HG02763 (cell line): ENCODE data around the gene CIC.

Source experiments
- ATAC-seq: cut with Tn5 transposase; IDR thresholded peaks from one replicate; pipeline ENCODE4 v1.9.1; 2021; ENCODE audit warnings: mild to moderate bottlenecking, moderate library complexity; ENCODE audit not compliant: unreplicated experiment

CIC gene

DNA sequence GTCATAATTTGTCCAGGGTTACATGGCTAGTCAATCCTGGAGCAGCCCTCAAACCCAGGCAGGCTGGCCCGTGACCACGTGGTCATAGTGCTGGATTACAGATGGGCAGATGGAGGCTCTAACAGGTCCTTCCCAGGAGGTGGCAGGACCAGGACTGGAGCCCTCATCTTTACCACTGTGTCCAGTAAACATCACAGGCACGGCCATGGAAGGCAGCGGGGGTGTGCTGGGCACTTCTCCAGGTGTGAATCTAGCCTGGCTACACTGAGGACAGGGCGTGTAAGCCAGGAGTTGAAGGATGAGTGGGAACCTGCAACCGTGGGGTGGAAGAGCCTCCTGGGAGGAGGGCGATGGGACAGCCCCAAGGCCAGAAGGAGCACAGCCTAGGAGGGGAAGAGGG is 6.1 kb downstream of the CIC start:
- ATAC-seq: no peak

- no peak for ATAC-seq
Observed at GRCh38 chr19:42275517-42275916, 6.5 kb downstream of the CIC start.

GRCh38 chr19:42276284-42276683 is 7.2 kb downstream of the CIC start:
- ATAC-seq: no peak

- ATAC-seq: no peak
Observed at GRCh38 chr19:42276821-42277220, 7.8 kb downstream of the CIC start.

- ATAC-seq: no peak
Observed at GRCh38 chr19:42277821-42278451, 8.9 kb downstream of the CIC start.

DNA sequence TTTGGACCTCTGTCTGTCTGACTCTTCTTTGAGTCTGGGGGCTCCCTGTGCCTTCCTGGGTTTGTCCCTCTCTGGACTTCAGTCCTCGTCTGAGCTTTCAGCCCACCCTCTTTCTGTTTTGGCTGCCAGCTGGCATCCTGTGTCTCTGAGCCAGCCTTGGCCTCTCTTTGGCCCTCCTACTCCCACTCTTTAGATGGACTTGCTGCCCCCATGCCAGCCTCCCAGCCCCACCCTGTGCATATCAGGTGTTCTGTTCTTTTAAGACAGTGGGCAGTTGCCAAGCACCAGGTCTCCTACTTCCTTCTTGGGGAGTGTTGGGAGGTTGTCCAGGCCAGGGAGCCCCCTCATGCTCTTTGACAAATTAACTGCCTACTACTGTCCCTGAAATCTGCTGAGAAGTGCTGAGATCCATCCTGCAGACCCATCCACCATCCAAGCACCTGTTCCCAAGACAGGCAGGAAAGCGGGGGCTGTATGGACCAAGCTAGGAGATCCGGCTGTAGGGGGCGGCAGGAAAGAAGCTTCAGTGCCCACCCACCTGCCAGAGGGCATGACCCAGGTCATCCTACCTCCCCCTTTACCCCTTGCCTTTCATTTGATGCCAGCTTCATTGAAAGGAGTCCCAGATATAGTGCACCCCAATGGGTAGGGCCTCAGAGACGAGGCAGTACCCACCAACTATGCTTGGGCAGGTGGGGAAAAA is 9.6 kb downstream of the CIC start:
- no peak for ATAC-seq

- no peak for ATAC-seq
Observed at GRCh38 chr19:42279155-42279901, 10.3 kb downstream of the CIC start.

- peak; percentile 28 for ATAC-seq
Observed at GRCh38 chr19:42279902-42280814, 11.1 kb downstream of the CIC start.

DNA sequence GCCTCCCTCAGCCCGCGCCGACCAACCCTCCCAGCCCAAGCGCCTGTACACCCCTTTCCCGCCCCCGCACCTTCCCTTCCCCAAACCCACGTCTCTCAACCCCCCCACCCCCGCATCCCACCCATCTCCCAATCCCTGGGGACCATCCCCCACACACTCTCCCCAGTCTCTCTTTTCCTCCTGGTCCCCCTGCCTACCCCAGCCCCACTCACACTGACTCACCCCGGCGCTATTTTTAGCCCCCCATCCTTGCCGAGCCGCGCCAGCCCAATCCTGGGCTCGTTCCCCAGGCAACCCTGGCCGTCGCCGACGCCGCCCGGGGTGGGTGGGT is 11.7 kb downstream of the CIC start:
- no peak for ATAC-seq

DNA sequence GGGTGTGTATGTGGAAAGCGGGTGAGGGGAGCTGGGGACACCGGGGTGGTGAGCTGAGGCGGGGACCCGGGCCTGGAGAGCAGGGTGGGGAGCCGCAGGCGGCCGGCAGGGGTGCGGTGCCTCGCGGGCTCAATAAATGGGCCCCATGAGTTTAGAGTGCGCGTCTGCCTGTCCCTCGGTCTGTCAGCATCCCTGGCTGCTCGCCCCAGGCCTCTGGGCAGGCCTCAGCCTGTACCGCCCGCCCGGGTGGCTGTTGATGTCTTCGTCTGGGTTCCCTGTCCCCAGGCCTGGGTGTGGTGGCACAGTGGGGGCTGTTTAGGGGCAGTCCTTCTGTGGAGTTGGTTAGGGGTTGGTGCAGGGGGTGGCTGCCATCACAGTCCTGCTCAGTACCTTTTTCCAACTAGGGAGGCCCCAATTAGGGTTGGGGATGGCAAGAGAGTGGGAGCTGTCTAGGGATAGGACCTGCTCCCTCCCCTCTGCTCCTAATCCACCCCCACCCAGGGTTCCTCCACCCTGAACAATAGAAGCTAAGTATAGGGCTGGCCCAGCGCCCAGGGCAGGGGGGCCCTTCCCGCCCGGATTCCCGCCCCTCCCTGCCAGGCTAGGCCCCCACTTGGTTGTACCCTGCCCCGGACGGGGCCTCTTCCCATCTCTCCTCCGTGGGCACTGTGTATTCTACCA is 12.2 kb downstream of the CIC start:
- no peak for ATAC-seq

DNA sequence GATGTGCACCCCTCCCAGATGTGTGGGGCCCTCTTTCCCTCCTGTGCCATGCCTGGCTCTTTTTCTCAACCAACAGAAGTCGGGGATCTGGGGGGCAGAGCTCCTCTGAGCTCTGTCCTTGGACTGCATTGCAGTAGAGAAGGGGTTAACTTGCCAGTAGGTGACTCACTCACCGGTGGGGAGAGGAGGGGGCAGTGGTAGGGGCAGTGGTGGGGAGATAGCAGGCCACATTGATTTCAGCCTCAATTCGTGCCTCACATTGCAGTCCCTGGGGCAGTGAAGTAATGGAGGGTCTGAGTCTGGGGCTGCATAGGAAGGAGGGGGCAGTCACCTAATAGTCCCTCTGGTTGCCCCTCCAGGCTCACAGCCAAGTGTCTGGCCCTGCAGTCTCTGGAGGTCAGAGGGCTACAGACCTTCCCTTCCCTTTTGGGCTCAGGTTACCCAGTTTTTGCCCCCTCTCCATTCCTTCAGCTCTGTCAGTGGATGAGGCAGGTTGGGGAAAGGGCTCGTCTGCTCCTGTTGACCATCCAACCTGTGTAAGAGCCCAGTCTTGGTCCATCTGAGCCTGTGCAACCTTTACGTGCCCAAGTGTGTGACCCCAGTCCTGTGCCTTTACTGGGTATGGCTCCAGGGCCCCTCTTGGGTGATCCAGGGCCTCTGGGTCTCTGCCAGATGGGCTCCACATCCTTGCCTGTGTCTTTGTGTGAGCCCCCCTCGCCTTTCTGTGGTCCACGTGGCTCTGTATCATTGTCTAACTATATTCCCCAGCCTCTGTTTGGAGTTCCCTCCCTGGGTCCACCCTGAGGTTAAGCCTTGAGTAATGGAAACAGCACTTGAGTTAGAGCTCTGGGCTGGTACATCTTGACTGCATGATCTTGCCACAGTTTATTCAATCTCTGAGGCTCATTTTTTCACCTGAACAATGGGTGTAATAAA is 13.0 kb downstream of the CIC start:
- no peak for ATAC-seq

DNA sequence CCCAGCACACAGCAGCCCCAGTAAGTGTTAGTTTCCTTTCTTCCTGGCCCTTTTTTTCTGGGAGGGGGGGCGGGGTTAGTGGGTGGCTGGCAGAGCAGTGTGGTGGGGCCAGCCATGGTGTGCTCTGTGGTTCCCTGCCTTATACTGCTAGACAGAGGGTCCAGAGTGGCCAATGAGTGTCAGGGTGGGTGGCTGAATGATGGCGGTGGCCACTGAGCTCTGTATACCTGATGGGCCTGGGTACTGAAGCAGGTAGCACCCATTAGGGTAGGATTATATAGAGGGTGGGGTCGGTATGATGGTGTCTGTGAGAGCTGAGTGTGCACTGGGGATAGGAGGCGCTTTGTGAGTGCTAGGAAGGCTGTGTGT is 13.8 kb downstream of the CIC start:
- ATAC-seq: no peak

DNA sequence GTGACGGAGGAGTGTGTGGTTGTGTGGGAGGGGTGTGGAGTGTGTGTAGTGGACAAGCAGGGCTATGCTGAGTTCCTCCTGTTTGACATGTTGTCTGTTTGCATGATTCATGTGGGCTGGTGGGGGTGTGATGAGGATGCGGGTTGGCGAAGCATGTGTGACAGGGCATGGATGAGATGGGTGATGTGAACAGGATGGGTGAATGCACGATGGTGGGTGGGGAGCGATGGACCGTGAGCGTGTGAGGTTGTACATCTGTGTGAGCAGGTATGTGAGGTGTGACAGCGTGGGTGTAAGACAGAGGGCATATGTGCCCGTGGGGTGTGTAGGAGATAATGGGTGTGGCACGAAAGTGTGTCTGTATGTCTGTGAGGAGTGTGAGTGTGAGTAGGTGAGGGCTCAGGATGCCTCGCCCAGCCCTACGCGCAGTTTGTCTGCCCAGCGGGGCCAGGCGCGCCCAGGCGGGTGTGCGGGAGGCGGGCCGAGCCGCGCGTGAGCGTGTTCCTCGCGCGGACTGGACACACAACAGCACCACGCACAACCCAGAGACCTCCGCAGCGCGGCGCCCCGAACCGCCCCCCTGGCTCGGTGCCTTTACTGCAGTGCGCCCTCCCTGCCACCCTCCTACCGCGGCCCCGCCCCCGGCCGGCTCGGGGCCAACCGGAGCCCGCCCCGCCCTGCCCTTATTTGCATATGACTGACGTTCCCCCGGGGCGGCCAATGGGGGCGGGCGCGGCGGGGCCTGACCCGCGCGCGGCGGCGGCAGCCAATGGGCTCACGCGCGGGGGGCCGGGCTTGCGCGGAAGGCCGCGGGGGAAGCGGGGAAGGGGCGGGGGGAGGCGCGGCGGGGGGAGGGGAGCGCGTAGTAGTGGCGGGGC is 14.4 kb downstream of the CIC start:
- ATAC-seq: peak; percentile 49

DNA sequence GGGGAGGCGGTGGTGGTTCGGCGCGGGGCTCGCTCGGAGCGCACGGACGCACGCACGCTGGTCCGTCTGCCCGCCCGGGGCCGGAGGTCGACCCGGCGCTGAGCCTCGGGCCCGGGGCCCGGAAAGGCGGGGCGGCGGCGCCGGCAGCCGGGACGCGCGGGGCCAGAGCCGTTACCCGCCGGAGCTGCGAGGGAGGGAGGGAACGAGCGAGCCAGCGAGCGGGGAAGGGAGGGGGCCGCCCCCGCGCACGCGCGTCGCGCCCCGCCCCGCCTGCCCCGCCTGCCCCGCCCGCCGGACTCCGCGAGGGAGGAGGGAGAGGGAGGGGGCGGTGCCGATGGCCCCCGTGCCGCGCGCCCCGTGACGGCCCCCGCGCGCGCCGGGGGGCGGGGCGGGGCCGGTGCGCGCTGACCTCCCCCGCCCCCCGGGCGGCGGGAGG is 15.0 kb downstream of the CIC start:
- ATAC-seq: peak; percentile 41

GRCh38 chr19:42284591-42285341 is 15.7 kb downstream of the CIC start:
- ATAC-seq: no peak

DNA sequence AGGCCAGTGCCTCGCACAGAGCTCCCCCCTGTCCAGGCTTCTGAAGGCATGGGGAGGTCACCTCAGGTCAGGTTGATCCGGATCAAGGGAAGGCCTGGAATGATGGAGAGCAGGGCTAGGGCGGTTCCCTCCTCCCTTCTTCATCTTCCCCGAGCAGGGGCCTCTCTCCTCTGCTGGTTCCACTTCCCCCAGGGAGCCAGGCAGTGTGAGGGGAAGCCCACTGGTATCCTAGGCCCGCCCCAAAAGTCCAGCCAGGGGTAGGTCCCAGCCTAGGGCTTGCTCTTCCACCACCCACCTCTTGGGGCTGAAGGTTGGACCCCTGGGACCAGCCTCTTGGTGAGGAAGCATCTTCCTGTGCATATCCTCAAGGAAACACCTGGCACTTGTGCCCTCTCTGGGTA is 16.5 kb downstream of the CIC start:
- ATAC-seq: no peak

DNA sequence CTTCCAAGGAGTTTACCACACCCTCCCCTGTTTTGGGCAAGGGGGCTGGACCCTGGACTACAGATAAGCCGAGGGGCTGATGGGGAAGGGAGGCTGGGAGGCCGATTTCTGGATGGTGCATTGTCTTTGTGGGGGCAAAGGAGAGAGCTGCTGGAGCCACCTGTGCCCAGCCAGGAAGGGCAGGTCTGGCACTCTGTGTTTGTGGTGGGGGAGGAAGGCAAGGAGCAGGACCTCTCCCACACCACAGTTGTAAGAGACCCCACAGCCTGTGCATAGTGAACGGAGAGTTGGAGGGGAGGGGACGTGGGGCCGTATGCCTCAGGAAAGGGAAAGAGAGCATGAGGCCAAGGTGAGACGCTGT is 16.9 kb downstream of the CIC start:
- no peak for ATAC-seq
